D721Med (cell line): ENCODE measurements around the gene ATP5MG.

ENCODE experiments used
- DNase-seq: peaks from one replicate; pipeline ENCODE4 v3.0.0; 2011; ENCODE audit warnings: low spot score; ENCODE audit not compliant: insufficient read length
- FAIRE-seq: peaks from 2 replicates; lab custom pipeline; 2011; peaks lifted over from hg19 to GRCh38; lab: Jason Lieb, UNC
- CTCF ChIP-seq: IDR thresholded peaks from 2 replicates; pipeline ENCODE4 v1.5.1; 2012; ENCODE audit warnings: mild to moderate bottlenecking, control low read depth; ENCODE audit not compliant: insufficient read depth; ENCODE audit errors: missing control alignments

Gene ATP5MG

GRCh38 chr11:118450451-118450850 is 49.0 kb downstream of the ATP5MG start:
- FAIRE-seq (no peak), DNase-seq (no peak)
- TF ChIP-seq CTCF: no peak
